GM18873 (cell line): ENCODE data around the gene CACNA1H.
"Not testable (repeated sequence)": the region's sequence is repeated elsewhere in the genome, so short reads cannot be mapped to it uniquely, and the experiment has no call there.

Source experiments
- ATAC-seq: cut with Tn5 transposase; IDR thresholded peaks from one replicate; pipeline ENCODE4 v1.9.1; 2021; ENCODE audit warnings: mild to moderate bottlenecking, moderate library complexity, moderate number of reproducible peaks; ENCODE audit not compliant: unreplicated experiment, low FRiP score

The CACNA1H gene

GRCh38 chr16:1240436-1240835 lies 87.5 kb downstream of the CACNA1H start, which contains the start of gene TPSAB1:
TSS of gene TPSAB1 (plus strand) at chr16:1240705. CDS start at chr16:1240939, 234 bp downstream.
- ATAC-seq = not testable (repeated sequence)

- not testable (repeated sequence) for ATAC-seq
These were observed 88.2 kb downstream of the CACNA1H start for GRCh38 chr16:1241081-1241480.

DNA sequence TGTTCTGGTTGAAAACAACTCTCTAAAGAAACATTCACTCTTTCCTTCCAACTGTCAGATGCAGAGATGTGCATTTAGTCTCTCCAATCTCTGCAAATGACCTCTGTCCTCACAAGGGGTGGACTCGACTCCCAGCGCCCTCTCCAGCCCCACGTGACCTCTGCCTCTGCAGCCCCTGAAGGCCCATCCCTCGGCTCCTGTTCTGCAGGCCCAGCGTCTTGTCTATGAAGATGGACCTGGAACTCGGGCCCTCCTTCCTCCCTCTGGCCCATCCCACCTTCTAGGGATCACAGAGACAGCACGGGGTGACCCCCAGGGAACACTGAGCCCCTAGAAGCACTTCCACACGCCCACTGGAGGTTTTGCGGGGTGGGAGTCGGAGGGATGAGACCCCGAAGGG lies 90.5 kb downstream of the CACNA1H start:
- not testable (repeated sequence) for ATAC-seq

DNA sequence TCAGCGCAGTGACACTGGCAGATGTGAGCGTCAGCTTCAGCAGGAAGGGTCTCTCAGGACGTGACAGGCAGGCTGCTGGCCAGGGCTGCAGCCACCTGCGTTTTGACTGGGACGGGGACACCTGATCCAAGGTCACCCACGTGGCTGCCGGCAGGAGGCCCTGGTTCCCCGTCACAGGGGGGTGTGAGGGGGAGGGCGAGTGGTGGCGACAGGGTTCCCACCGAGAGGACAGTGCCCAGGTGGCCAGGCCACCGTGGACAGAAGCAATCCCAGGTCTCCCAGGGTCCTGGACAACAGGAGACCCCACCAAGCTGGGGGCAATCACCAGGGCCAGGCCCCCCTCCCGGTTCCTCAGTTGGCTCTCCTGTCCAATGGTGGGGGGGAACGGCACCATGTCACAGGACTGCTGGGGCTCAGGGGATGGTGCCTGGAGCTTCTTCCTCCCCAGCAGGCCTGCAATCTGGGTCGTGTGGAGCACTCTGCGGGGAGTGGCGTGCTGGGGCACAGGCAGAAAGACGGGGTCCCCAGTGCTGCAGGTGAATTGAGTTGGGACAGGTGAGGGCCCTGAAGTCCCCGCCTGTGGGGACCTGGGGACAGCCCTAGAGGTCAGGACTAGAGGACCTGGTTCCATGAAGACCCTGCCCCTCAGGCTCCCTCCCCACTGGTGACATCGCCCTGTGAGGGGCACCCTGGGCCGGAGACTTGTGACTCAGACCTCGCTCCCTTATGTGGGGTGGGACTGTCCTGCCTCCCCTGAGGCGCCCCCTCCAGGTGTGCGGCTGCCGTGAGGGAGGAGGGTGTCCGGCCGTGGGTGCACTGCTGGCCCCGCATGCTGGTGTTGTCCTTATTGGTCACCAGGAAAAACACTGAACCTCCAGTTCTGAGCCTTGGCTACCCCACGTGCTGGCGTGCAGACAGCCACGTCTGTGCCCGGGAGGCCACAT lies 91.3 kb downstream of the CACNA1H start:
- ATAC-seq = not testable (repeated sequence)

DNA sequence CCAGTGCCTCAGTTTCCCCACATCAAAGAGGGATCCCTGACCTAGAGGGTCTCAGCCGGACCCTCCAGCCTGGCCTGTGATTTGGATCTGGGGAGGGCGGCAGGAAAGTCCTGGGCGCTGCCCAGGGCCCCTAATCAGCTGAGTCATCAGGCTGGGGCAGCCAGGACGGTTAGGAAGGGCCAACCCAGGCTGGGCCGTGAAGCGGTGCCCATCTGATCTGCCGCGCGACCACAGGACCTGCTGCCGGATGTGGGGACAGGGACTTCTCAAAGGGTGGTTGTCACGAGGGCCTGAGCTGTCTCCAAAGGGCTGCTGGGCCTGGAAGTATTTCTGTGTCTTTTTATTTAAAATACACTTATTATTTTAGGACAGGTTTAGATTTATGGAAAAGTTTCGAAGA lies 92.0 kb downstream of the CACNA1H start:
- ATAC-seq = no peak

DNA sequence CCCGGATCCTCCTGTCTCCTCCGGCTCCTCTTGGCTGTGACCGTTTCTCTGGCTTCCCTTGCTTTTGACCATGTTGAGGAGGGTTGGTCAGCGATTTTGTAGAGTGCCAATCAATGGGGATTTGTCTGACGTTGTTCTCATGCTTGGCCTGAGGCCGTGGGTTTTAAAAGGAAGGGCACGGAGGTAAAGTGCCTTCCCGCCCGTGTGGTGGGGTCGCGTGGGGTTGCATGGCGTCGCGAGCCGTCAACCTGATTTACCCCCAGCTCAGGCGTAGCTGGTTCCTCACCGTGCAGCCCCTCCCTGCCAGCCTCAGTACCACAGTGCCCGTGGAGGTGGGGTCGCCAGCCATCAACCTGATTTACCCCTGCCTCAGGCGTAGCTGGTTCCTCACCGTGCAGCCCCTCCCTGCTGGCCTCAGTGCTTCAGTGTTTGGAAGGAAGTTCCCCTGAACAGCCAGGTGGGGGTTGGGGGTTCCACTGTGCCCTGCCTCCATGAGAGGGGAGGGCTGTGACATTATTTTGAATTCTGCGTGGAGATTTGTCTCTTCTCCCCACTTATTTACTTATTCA lies 92.6 kb downstream of the CACNA1H start:
- ATAC-seq = no peak

- ATAC-seq = not testable (repeated sequence)
These were observed 95.1 kb downstream of the CACNA1H start for GRCh38 chr16:1247903-1248537.

DNA sequence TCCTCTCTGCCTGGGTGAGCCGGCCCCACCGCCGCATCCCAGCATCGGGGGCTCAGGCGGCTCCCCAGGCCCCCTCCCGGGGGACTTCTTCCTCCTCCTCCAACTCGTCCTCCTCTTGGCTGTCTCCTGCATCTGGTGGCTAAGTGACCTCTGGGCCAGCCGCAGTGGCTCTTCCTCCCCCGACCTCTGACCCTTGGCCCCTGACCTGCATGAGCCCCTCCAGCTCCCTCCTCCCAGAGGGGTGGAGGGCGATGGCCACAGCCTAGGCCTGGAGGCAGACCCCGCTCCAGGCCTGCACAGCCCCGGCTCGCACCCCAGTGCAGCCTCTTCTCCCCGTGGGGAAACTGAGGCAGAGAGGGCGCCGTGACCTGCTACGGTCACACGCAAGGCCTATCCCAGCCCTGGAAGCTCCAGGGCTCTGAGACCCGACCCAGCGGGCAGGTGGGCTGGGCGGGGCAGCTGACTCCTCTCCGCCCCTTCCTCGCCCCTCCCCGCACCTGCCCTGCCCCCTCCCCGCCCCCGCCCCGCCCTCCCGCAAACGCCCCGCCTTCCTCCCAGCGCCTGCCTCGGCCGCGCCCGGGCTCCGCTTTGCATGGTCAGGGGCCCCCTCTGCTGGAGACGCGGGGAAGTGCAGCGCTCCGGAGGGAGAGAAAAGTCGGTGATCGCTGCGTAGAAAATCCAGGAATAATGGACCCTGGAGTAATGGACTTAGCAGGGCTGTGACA lies 96.3 kb downstream of the CACNA1H start:
- ATAC-seq = not testable (repeated sequence)

DNA sequence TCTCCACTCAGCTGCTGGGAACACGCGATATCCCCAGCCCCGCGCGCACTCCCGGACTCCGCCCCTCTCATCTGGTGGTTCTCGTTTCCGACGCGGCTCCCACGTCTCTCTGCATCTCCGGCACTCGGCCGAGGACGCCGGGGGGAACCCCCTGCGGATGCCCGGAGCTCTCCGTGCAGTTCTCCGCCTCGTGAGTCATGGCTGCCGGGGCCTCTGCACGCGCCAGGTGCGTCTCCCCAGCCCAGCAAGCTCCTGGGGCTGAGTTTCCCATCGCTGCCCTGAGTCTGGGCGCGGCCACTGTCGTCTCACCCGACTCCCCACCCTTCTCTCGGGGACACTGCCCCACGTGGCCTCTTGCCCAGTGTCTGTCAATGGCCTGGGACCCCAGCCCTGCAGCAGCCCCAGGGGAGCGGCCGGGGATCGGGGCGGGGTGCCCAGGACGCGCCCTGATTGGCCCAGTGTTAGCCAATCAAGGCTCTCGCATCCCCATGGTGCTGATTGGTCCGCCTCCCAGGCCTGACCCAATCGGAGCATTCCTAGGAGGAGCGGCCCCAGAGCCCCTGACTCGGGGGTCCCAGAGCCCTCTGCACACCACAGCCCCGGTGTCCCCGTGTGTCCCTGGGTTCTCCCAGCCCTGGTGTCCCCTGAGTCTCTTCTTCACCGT lies 100.9 kb downstream of the CACNA1H start:
- ATAC-seq = not testable (repeated sequence)

- not testable (repeated sequence) for ATAC-seq
These were observed 101.9 kb downstream of the CACNA1H start for GRCh38 chr16:1254821-1255220.

GRCh38 chr16:1255276-1256122 lies 102.6 kb downstream of the CACNA1H start, which contains the start of gene TPSD1:
TSS of gene TPSD1 (plus strand) at chr16:1256069. CDS start at chr16:1256281, 212 bp downstream.
- ATAC-seq = not testable (repeated sequence)

DNA sequence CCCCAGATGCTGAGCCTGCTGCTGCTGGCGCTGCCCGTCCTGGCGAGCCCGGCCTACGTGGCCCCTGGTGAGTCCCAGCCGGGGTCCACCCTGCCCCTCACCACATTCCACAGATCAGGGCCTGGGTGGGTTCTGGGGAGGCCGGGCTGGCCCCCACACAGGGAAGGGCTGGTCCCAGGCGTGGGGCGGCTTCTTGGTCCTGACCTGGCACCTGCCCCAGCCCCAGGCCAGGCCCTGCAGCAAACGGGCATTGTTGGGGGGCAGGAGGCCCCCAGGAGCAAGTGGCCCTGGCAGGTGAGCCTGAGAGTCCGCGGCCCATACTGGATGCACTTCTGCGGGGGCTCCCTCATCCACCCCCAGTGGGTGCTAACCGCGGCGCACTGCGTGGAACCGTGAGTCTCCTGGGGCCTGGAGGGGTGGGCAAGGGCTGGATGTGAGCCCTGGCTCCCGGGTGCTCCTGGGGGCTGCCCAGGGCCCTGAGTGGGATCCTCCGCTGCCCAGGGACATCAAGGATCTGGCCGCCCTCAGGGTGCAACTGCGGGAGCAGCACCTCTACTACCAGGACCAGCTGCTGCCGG lies 103.5 kb downstream of the CACNA1H start:
- not testable (repeated sequence) for ATAC-seq

DNA sequence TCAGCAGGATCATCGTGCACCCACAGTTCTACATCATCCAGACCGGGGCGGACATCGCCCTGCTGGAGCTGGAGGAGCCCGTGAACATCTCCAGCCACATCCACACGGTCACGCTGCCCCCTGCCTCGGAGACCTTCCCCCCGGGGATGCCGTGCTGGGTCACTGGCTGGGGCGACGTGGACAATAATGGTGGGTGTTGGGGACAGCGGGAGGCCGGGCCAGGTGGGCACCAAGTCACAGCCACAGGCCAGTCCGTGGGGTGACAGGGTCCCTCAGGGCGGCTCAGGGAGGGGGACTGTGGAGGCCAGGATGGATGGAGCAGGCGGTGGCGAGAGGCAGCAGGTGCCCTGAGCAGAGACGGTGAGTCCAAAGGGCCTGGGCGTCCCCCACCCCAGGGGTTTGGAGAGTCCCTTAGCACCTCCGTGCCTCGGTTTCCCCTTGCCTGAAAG lies 104.0 kb downstream of the CACNA1H start:
- no peak for ATAC-seq

- ATAC-seq = no peak
These were observed 104.8 kb downstream of the CACNA1H start for GRCh38 chr16:1257561-1258224.

- no peak for ATAC-seq
These were observed 105.3 kb downstream of the CACNA1H start for GRCh38 chr16:1258225-1258600.

DNA sequence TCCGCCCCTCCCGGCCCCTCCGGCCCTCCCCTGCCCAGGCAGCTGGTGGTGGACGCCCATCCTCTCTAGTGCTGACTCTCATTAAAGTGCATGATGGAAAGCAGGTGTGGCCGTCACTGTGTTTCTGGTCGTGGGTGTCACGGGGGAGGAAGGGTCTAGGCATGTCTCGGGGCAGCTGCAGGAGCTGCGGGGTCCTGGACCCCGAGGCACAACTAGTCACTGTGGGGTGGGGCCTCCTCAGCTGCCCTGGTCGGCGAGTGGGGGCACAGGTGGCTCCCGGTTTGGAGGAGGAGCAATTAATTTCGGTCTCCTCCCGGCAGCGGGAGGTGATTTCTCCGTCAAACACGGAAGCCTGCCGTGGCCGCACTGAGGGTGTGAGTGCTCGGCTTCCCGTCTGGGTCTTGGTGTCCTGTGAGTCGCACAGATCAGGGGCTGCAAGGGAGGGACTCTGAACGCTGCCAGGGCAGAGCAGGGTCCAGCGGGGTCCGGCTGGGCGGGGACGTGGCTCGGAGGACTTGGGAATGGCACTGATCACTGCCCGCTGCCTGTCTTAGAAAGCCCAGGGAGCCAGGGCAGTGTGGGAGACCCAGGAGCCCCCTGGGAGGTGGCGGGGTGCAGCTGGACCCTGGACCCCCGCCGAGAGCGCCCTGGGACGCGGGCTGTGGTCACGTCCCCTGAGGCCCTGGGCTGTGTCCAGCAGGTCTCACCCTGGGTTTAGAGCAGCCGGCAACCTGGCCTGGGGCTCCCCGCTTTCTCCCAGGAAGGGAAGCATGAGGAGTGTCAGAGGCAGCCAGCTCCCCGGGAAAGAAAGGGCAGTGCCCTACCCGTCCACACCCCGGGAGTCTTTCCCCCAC lies 106.2 kb downstream of the CACNA1H start:
- ATAC-seq = no peak

GRCh38 chr16:1259760-1260068 lies 106.8 kb downstream of the CACNA1H start:
- ATAC-seq = no peak
